Measurements from ENCODE around the gene RNF186. TPM values are rescaled to one million over a fixed set of nuclear protein-coding genes. Genes with fewer than 3 reads are reported as not detected.
"Not testable (repeated sequence)": the region's sequence is repeated elsewhere in the genome, so short reads cannot be mapped to it uniquely, and the experiment has no call there.

Gene RNF186
- total RNA-seq, 2 experiments from 2014 or later, result not detected

DNA sequence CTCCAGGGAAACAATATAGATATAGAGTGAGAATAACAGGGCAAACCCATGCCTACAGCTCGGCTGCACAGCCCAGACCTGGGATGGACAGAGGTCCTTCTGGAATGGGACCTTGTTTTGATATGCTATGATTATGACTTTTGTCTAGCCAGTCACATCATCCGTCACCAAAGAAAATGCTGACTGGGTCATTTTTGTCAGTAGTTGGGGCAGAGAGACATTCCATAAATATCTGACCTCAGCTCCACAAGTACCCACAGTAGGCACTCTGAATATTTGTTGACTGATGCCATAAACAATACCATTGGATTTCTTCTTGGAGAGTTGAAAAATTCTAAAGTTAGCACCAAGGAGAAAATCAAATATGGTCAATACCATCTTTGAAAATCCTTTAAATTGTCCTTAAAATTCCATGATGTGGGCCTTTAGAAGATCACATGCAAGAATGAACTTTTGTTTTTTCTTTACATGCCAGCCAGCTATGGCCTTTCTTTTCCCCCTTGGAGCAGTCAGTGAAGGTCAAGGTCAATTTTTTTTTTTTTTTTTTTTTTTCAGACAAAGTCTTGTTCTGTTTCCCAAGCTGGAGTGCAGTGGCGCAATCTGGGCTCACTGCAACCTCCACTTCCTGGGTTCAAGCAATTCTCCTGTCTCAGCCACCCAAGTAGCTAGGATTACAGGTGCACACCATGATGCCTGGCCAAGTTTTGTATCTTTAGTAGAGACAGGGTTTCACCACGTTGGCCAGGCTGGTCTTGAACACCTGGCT lies 22.7 kb downstream of the RNF186 start:
- Mint-ChIP-seq H3K4me3 (no peak overlapping the region), H3K27ac (no peak overlapping the region), H3K27me3 (no peaks in the 10 kb centered on the region), H3K9me3 (no peaks in the 10 kb centered on the region), H3K36me3 (peaks cover 32% of the 10 kb centered on the region), H3K4me1 (peaks cover 3% of the 10 kb centered on the region)
- DNase-seq, result no peak

DNA sequence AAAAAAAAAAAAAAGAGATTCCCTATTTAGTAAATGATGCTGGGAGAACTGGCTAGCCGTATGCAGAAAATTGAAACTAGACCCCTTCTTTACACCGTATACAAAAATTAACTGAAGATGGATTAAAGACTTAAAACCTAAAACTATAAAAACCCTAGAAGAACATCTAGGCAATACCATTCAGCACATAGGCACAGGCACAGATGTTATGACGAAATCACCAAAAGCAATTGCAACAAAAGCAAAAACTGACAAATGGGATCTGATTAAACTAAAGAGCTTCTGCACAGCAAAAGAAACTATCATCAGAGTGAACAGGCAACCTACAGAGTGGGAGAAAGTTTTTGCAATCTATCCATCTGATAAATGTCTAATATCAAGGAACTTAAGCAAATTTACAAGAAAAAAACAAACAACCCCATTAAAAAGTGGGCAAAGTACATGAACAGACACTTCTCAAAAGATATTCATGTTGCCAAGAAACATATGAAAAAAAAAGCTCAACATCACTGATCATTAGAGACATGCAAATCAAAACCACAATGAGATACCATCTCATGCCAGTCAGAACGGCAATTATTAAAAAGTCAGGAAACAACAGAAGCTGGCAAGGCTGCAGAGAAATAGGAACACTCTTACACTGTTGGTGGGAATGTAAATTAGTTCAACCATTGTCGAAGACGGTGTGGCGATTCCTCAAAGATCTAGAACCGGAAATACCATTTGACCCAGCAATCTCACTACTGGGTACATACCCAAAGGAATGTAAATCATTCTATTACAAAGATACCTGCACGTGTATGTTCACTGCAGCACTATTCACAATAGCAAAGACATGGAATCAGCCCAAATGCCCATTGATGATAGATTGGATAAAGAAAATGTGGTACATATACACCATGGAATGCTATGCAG lies 24.8 kb downstream of the RNF186 start:
- not testable (repeated sequence) for H3K4me1 Mint-ChIP-seq, DNase-seq, H3K27me3 Mint-ChIP-seq, H3K9me3 Mint-ChIP-seq, H3K4me3 Mint-ChIP-seq, H3K27ac Mint-ChIP-seq
- H3K36me3 Mint-ChIP-seq, result peaks cover 32% of the 10 kb centered on the region

DNA sequence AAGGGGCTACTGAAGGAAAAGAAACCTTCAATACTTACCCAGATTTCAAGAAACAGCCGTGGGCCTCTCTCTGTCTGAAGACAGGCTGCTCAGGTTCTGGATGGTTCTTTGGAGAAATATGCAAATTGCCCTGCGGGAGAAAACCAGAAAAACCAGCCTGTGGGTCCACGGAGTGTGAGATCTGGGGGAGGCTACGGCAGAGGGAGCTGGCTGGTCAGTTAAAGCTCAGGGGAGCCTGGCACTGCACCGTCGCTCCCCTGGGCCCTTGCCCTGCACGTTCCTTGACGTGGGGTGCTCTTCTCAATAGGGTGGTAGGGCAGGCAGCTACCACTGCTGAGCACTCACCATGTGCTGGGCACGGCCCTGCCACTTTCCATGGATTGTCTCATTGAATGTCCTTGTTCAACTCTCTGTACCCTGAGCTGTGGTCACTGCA lies 28.1 kb downstream of the RNF186 start:
- Mint-ChIP-seq H3K27me3 (no peaks in the 10 kb centered on the region), H3K36me3 (peaks cover 20% of the 10 kb centered on the region), H3K4me3 (no peak overlapping the region), H3K4me1 (peaks cover 3% of the 10 kb centered on the region), H3K27ac (no peak overlapping the region), H3K9me3 (no peaks in the 10 kb centered on the region)
- no peak for DNase-seq

DNA sequence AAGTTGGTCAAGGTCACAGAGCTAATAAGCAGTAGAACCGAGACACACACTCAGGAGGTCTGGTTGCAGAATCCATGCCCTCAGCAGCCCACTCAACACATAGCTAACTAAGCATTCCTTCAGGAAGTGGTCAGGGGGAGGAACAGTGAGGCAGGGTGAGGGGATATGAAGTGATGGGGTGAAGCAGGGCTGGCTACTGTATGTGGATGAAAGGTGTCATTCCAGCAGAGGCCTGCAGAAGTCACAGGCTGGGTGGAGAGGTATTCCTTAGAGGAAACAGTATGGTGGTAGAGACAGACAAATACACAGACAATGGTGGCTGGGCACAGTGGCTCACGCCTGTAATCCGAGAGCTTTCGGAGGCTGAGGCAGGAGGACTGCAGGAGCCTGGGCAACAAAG lies 29.4 kb downstream of the RNF186 start:
- H3K4me3 Mint-ChIP-seq, result no peak overlapping the region
- H3K36me3 Mint-ChIP-seq, result peaks cover 18% of the 10 kb centered on the region
- DNase-seq, result no peak
- no peaks in the 10 kb centered on the region for H3K27me3 Mint-ChIP-seq
- H3K9me3 Mint-ChIP-seq, result no peaks in the 10 kb centered on the region
- peaks cover 3% of the 10 kb centered on the region for H3K4me1 Mint-ChIP-seq
- no peak overlapping the region for H3K27ac Mint-ChIP-seq

DNA sequence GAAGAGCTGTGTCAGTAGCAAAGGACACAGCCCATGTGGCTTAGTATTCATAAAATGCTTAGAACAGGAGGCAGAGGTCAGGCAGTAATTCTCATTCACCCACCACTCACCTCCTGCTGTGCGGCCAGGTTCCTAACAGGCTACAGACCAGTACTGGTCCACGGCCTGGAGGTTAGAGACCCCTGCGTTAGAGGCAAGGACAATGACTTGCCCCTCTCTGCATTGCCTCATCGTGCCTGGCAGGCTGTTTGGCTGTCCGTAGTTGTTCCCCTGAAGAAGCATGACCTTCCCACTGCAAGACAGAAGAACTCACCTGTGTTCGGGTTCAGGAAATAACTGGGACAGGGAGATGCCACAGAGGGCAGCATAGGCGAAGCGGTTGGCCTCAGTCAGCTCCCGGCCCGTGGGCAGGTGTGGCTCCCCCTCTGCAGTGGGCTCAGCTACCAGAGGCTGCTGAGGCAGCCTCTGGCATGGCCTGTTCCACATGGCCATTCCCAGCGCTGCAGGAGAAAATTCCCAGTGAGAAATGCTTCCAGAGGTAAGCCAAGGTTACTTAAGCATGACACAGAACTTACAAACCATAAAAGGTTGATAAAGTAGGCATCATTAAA lies 34.7 kb downstream of the RNF186 start:
- Mint-ChIP-seq H3K27me3 (no peaks in the 10 kb centered on the region), H3K27ac (no peak overlapping the region), H3K36me3 (peaks cover 30% of the 10 kb centered on the region), H3K9me3 (peaks cover 1% of the 10 kb centered on the region), H3K4me1 (no peaks in the 10 kb centered on the region), H3K4me3 (no peak overlapping the region)
- DNase-seq, result no peak

DNA sequence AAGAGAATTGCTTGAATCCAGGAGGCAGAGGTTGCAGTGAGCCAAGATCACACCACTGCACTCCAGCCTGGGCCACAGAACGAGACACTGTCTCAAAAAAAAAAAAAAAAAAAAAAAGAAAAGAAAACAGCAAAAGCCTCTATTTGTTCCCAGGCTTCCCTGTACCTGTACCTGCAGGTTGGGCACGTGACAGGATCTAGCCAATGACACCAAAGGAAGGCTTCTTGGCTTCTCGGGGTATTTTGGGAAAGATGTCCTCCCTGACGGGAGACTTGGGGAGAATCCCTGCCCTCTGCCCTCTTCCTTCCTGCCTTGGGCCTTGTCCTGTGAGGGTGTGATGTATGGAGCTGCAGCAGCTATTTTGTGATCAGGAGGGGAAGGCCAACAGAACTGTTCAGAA lies 38.1 kb downstream of the RNF186 start:
- Mint-ChIP-seq H3K4me3 (no peak overlapping the region), H3K36me3 (peaks cover 23% of the 10 kb centered on the region), H3K27me3 (no peaks in the 10 kb centered on the region), H3K27ac (no peak overlapping the region), H3K9me3 (peaks cover 1% of the 10 kb centered on the region), H3K4me1 (no peaks in the 10 kb centered on the region)
- DNase-seq, result no peak

DNA sequence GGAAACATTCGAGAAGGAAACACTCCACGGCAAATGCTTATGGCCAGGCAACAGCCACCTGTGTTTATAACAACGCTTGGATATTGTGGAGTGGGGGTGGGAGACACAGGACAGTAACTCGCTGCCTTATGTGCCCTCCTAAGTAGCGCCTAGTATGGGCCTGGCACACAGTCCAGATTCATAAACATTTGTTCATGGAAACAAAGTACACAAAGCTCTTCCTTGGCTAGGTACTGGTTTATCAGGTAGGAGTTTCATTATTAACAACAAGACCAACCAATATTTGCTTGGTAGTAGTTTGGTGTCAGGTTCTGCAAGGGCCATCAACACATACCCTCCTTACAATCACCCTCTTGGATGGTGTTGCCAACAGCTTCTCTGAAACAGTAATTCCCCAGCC lies 38.8 kb downstream of the RNF186 start:
- Mint-ChIP-seq H3K4me3 (no peak overlapping the region), H3K27ac (no peak overlapping the region), H3K36me3 (peaks cover 21% of the 10 kb centered on the region), H3K27me3 (no peaks in the 10 kb centered on the region), H3K9me3 (peaks cover 1% of the 10 kb centered on the region), H3K4me1 (no peaks in the 10 kb centered on the region)
- DNase-seq, result no peak

DNA sequence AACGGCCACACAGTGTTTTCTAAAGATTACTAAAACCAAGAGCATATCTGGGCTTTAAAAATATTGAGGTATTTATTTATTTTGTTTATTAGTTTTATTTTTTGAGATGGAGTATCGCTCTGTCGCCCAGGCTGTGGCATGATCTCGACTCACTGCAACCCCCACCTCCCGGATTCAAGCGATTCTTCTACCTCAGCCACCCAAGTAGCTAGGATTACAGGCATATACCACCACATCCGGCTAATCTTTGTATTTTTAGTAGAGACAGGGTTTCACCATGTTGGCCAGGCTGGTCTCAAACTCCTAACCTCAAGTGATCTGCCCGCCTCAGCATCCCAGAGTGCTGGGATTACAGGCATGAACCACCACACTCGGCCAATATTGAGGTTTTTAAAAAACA lies 39.3 kb downstream of the RNF186 start:
- DNase-seq, result no peak
- H3K27me3 Mint-ChIP-seq, result no peaks in the 10 kb centered on the region
- no peak overlapping the region for H3K27ac Mint-ChIP-seq
- no peak overlapping the region for H3K4me3 Mint-ChIP-seq
- H3K36me3 Mint-ChIP-seq, result peaks cover 20% of the 10 kb centered on the region
- H3K9me3 Mint-ChIP-seq, result peaks cover 1% of the 10 kb centered on the region
- H3K4me1 Mint-ChIP-seq, result no peaks in the 10 kb centered on the region

DNA sequence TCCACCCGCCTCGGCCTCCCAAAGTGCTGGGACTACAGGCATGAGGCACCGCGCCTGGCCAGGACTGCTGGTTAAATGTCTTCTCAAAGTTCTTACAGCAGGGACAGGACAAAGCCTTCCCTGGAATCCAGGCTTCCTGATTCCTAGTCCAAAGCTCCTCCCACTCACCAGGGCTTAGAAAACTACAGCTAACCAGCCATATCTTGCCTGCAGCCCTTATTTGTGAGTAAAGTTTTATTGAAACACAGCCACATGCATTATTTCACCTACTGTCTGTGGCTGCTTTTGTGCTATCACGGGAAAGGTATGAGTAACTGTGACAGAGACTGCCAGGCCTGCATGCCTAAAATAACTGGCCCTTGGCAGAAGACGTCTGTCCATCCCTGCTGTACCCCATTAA lies 39.8 kb downstream of the RNF186 start:
- Mint-ChIP-seq H3K4me3 (no peak overlapping the region), H3K4me1 (no peaks in the 10 kb centered on the region), H3K27ac (no peak overlapping the region)

DNA sequence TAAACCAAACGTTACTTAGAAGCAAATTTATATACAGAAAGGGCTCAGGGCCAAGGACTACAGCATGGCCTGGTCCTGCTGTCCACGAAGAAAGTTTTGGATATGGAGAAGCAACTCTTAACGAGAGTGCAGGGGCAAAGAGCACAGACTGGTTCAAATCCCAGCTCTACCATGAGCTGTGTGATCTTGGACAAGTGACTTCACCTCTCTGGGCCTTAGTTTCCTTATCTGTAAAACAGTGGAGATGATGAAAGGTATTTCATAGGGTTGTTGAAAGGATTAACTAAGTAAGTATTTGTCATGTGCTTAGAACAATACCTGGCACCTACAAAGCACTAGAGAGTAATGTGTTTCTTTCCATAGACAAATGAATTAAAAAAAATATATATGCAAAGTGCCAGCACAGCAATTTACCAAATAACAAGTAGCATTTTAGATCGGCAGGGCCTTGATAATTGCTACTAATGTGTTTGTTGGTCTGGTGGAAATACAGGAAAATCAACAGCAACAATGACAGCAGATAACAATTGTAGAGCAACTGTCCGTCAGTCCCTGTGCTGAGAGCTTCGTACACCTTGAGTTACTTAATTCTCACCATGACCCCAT lies 40.8 kb downstream of the RNF186 start:
- no peaks in the 10 kb centered on the region for H3K27me3 Mint-ChIP-seq
- H3K36me3 Mint-ChIP-seq, result peaks cover 13% of the 10 kb centered on the region
- peaks cover 1% of the 10 kb centered on the region for H3K9me3 Mint-ChIP-seq
- DNase-seq, result no peak
- H3K4me1 Mint-ChIP-seq, result no peaks in the 10 kb centered on the region
- no peak overlapping the region for H3K27ac Mint-ChIP-seq
- no peak overlapping the region for H3K4me3 Mint-ChIP-seq

More for the DNA sequence above, 39.8 kb downstream of the RNF186 start:
- Mint-ChIP-seq H3K9me3 (peaks cover 1% of the 10 kb centered on the region), H3K27me3 (no peaks in the 10 kb centered on the region), H3K36me3 (peaks cover 20% of the 10 kb centered on the region)
- DNase-seq, result no peak

DNA sequence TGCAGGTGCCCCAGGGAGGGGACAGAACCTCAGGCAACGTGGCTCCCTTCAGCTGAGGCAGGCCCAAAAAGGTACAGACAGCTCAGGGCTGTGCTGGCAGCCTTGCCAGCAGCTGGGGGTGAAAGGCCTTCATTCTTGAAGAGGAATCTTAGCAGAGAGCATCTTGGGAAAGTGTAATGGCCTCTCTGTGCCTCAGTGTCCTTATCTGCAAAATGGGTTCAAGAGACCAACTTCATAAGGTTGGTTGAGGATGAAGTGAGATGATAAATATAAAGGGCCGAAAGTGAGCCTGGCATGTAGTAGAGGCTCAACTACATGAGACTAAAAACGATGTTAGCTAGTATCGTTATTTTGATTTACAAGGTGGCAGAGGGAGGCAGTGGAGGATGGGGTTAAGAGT lies 41.6 kb downstream of the RNF186 start:
- no peak overlapping the region for H3K27ac Mint-ChIP-seq
- H3K36me3 Mint-ChIP-seq, result peaks cover 8% of the 10 kb centered on the region
- H3K9me3 Mint-ChIP-seq, result peaks cover 1% of the 10 kb centered on the region
- no peak for DNase-seq
- no peaks in the 10 kb centered on the region for H3K27me3 Mint-ChIP-seq
- no peaks in the 10 kb centered on the region for H3K4me1 Mint-ChIP-seq
- H3K4me3 Mint-ChIP-seq, result no peak overlapping the region

DNA sequence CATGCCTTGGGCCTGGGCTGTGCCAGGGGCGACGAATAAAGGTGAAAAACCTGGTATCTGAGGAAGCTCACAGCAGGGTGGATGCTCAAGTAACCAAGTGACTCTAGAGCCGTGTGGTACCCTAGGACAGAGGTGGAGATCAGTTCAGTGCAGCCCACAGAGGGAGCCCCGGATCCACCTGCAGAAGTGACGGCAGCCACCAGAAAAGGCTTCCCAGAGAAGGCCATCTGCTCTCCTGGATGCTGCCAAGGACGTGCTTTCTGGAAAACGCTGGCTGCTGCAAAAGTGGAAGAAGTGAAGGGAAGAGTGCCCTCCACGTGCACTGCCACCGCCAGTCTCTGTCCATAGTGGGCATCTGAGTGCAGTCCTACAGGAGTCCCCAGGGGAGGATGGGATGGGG lies 43.0 kb downstream of the RNF186 start:
- DNase-seq, result no peak
- Mint-ChIP-seq H3K4me3 (no peak overlapping the region), H3K9me3 (no peaks in the 10 kb centered on the region), H3K4me1 (no peaks in the 10 kb centered on the region), H3K36me3 (peaks cover under 1% of the 10 kb centered on the region), H3K27ac (no peak overlapping the region), H3K27me3 (no peaks in the 10 kb centered on the region)

DNA sequence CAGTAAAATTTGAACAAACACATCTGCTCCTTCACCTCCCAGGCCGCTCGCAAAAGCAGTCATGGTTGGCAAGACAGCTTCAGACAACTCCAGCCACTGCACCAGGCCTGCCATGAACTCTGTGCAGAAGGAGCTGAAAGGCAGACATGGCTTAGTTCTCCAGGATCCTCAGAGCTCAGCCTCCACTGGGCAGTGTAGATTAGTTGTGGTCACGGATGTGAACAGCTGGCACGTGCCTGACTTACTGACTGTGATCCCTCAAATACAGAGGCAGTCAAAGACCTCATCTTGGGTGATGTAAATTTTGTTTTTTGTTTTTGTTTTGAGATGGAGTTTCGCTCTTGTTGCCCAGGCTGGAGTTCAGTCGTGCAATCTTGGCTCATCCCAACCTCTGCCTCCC lies 43.7 kb downstream of the RNF186 start:
- no peaks in the 10 kb centered on the region for H3K27me3 Mint-ChIP-seq
- no peak overlapping the region for H3K27ac Mint-ChIP-seq

DNA sequence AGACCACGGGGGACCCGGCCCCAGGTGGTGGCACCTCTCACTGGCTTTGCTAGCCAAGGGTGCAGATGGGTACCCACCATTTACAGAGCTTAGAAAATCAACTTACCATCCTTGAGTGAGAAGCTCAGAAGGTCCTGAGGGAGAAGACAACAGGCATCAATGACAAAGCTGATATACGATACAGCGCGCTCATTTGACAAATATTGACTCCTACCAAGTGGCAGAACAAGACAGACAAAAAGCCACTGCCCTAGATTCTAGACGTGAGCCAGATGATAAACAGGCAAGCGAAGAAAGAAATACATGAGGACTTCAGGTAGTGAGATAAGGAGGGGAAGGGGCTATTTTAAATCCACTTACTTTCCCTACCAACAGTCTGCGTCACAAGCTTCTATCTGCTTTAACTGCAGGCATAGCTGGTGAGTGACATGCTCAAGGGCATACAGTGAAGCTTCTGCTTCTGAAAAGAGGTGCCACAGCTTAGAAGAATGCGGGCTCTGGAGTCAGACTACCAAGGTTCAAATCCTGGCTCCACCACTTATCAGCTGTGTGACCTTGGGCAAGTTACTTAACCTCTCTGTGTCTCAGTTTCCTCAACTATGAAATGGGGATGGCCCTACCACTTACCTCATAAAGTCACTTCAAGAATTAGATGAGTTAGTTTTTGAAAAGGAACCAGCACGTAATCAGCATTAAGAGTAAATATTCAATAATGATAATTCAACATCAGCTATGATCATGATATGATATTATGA lies 44.5 kb downstream of the RNF186 start:
- no peaks in the 10 kb centered on the region for H3K36me3 Mint-ChIP-seq
- H3K4me3 Mint-ChIP-seq, result no peak overlapping the region
- peaks cover 3% of the 10 kb centered on the region for H3K4me1 Mint-ChIP-seq
- H3K27me3 Mint-ChIP-seq, result no peaks in the 10 kb centered on the region
- H3K27ac Mint-ChIP-seq, result no peak overlapping the region
- no peak for DNase-seq
- H3K9me3 Mint-ChIP-seq, result no peaks in the 10 kb centered on the region

More for the DNA sequence above, 43.7 kb downstream of the RNF186 start:
- no peak for DNase-seq
- Mint-ChIP-seq H3K4me1 (no peaks in the 10 kb centered on the region), H3K36me3 (no peaks in the 10 kb centered on the region), H3K4me3 (no peak overlapping the region), H3K9me3 (no peaks in the 10 kb centered on the region)

Measured in activated naive CD8-positive, alpha-beta T cell treated with anti-CD3 and anti-CD28 coated beads for 36 hours (primary cell).